Measurements from ENCODE around the gene TCF4. TPM values are rescaled to one million over a fixed set of nuclear protein-coding genes. Genes with fewer than 3 reads are reported as not detected.

TCF4 gene
- total RNA-seq, 2 donors from 2014 or later, result 31.6 to 34.0 TPM

- ATAC-seq (no peak), DNase-seq (no peak)
- TF ChIP-seq, protein P1, sequence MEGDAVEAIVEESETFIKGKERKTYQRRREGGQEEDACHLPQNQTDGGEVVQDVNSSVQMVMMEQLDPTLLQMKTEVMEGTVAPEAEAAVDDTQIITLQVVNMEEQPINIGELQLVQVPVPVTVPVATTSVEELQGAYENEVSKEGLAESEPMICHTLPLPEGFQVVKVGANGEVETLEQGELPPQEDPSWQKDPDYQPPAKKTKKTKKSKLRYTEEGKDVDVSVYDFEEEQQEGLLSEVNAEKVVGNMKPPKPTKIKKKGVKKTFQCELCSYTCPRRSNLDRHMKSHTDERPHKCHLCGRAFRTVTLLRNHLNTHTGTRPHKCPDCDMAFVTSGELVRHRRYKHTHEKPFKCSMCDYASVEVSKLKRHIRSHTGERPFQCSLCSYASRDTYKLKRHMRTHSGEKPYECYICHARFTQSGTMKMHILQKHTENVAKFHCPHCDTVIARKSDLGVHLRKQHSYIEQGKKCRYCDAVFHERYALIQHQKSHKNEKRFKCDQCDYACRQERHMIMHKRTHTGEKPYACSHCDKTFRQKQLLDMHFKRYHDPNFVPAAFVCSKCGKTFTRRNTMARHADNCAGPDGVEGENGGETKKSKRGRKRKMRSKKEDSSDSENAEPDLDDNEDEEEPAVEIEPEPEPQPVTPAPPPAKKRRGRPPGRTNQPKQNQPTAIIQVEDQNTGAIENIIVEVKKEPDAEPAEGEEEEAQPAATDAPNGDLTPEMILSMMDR (IDR thresholded peaks at IDR 0.05), result no peak
- TF ChIP-seq POLR2A (IDR thresholded peaks at IDR 0.05), result no peak
- no peak overlapping the region for H3K27ac ChIP-seq
- peaks cover 6% of the 10 kb centered on the region for H3K4me1 ChIP-seq
- H3K36me3 ChIP-seq (replicated peaks in 1 of 2; ENCODE audit: insufficient read depth in 1 of 2, low read depth in 2 of 2), result no peaks in the 10 kb centered on the region
- no peak overlapping the region for H3K4me3 ChIP-seq
- no peaks in the 10 kb centered on the region for H3K9me3 ChIP-seq
- 76 to 91% methylated on average over 5 of the region's 5 CpGs for WGBS, 2 donors
- H3K27me3 ChIP-seq, result no peaks in the 10 kb centered on the region
- intact Hi-C loops (cut with DNase I), result loop anchor here (10.0 kb wide), 1 partner anchor 1341 kb away; no protein-coding TSS in a partner anchor
These were observed 354.1 kb downstream of the TCF4 start for GRCh38 chr18:55233857-55234256.

- Histone ChIP-seq H3K27me3 (no peaks in the 10 kb centered on the region), H3K4me1 (peaks cover 6% of the 10 kb centered on the region), H3K9me3 (no peaks in the 10 kb centered on the region), H3K4me3 (no peak overlapping the region), H3K27ac (no peak overlapping the region), H3K36me3 (replicated peaks in 1 of 2; ENCODE audit: insufficient read depth in 1 of 2, low read depth in 2 of 2) (no peaks in the 10 kb centered on the region)
- no peak for TF ChIP-seq POLR2A (IDR thresholded peaks at IDR 0.05)
- TF ChIP-seq, protein P1 (IDR thresholded peaks at IDR 0.05), result no peak
- ATAC-seq (no peak), DNase-seq (no peak)
- intact Hi-C loops (cut with DNase I), result loop anchor here (10.0 kb wide), 1 partner anchor 1342 kb away; no protein-coding TSS in a partner anchor
- 87 to 90% methylated on average over 6 of the region's 6 CpGs for WGBS, 2 donors
These were observed 355.5 kb downstream of the TCF4 start for GRCh38 chr18:55232506-55232905.

DNA sequence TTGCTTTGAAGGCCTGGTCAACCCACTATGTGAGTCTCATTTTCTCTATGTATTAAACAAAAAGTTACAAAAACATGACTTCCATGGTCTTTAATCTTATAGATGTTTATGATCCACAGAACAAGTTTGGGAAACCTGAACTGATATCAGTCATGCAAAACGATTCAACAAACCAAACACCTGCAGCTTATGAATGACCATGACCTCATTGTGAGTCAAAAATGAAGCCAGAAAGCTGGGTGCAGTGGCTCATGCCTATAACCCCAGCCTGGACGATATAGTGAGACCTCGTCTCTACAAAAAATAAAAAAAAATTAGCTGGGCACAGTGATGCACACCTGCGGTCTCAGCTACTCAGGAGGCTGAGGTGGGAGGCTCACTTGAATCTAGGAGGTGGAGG is 358.3 kb downstream of the TCF4 start:
- TF ChIP-seq, protein P1 (IDR thresholded peaks at IDR 0.05), result no peak
- no peak for TF ChIP-seq POLR2A (IDR thresholded peaks at IDR 0.05)
- 67 to 79% methylated on average over 4 of the region's 4 CpGs for WGBS, 2 donors
- intact Hi-C loops (cut with DNase I), result loop anchor here (10.0 kb wide), 1 partner anchor 1345 kb away; no protein-coding TSS in a partner anchor

GRCh38 chr18:55228707-55229106 is 359.3 kb downstream of the TCF4 start:
- Histone ChIP-seq H3K9me3 (no peaks in the 10 kb centered on the region), H3K4me1 (no peaks in the 10 kb centered on the region), H3K36me3 (replicated peaks in 1 of 2; ENCODE audit: insufficient read depth in 1 of 2, low read depth in 2 of 2) (no peaks in the 10 kb centered on the region), H3K27me3 (no peaks in the 10 kb centered on the region), H3K4me3 (no peak overlapping the region), H3K27ac (no peak overlapping the region)
- TF ChIP-seq, protein P1 (IDR thresholded peaks at IDR 0.05), result no peak
- no peak for TF ChIP-seq POLR2A (IDR thresholded peaks at IDR 0.05)
- whole genome bisulfite sequencing, 2 donors, result 85 to 87% methylated on average over 7 to 15 of the region's 15 CpGs
- ATAC-seq (no peak), DNase-seq (no peak)
- intact Hi-C loops (cut with DNase I), result no loop called here

More for the DNA sequence above, 358.3 kb downstream of the TCF4 start:
- Histone ChIP-seq H3K27me3 (no peaks in the 10 kb centered on the region), H3K9me3 (no peaks in the 10 kb centered on the region), H3K27ac (no peak overlapping the region), H3K4me1 (no peaks in the 10 kb centered on the region), H3K36me3 (replicated peaks in 1 of 2; ENCODE audit: insufficient read depth in 1 of 2, low read depth in 2 of 2) (no peaks in the 10 kb centered on the region), H3K4me3 (no peak overlapping the region)
- no peak for ATAC-seq
- DNase-seq, result no peak

GRCh38 chr18:55228191-55228590 is 359.8 kb downstream of the TCF4 start:
- TF ChIP-seq POLR2A (IDR thresholded peaks at IDR 0.05), result no peak
- TF ChIP-seq, protein P1 (IDR thresholded peaks at IDR 0.05), result no peak
- Histone ChIP-seq H3K9me3 (no peaks in the 10 kb centered on the region), H3K4me3 (no peak overlapping the region), H3K4me1 (no peaks in the 10 kb centered on the region), H3K36me3 (replicated peaks in 1 of 2; ENCODE audit: insufficient read depth in 1 of 2, low read depth in 2 of 2) (no peaks in the 10 kb centered on the region), H3K27me3 (no peaks in the 10 kb centered on the region), H3K27ac (no peak overlapping the region)
- intact Hi-C loops (cut with DNase I), result no loop called here
- ATAC-seq (no peak), DNase-seq (no peak)
- WGBS, 2 donors, result 82 to 89% methylated on average over 6 of the region's 6 CpGs
